GM12891 (cell line): ENCODE results near the gene MAP3K9.

Experiments
- POLR2A ChIP-seq: IDR thresholded peaks from 2 replicates; pipeline ENCODE4 v1.6.1; 2011; ENCODE audit warnings: low read depth, low read length, control low read depth
- POLR2AphosphoS5 ChIP-seq: IDR thresholded peaks from 2 replicates; pipeline ENCODE4 v1.6.1; 2011; ENCODE audit warnings: low read depth, low read length, control low read depth
- POU2F2 ChIP-seq: IDR thresholded peaks from 2 replicates; pipeline ENCODE4 v1.6.1; 2011; ENCODE audit warnings: low read depth, mild to moderate bottlenecking, control low read depth, low read length, moderate library complexity
- SPI1 ChIP-seq: IDR thresholded peaks from 2 replicates; pipeline ENCODE4 v1.6.1; 2011; ENCODE audit warnings: low read depth, low read length, control low read depth
- TAF1 ChIP-seq: IDR thresholded peaks from 2 replicates; pipeline ENCODE4 v1.6.1; 2011; ENCODE audit warnings: low read depth, low read length, control low read depth

DNA sequence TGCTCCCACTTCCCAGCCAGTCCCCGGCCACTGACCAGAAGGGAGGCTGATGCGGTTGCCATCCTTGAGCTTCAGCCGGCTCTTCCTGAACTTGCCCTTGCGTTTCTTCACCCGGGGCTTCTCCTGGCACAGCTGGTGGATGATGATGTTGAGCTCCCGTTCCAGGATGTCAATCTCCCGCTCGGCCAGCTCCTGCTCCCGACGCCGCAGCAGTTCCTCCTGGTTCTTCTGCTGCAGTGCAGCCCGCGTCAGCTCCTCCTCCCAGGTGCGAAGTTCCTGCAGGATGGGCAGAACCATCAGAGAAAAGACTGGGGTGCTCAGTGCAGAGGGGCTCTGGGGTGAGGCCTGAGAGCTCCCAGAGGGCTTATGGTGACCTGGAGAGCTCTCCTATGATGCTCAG lies 67.0 kb downstream of the MAP3K9 start:
- TF ChIP-seq SPI1 (no peak), POLR2AphosphoS5 (no peak), TAF1 (no peak), POU2F2 (no peak), POLR2A (no peak)
